HL-60/S4 treated with retinoic acid at 250 ng/mL for 4 days and 3 days (cell line): Measurements from ENCODE around the gene BTBD16.

Experiments used
- in situ Hi-C: fragments of 300-500 bp; cut with MboI; formaldehyde crosslinking; loops from 2 replicates; pipeline ENCODE4 v1.7.0; 2022; ENCODE audit warnings: low sequenced_read_pairs

The BTBD16 gene

DNA sequence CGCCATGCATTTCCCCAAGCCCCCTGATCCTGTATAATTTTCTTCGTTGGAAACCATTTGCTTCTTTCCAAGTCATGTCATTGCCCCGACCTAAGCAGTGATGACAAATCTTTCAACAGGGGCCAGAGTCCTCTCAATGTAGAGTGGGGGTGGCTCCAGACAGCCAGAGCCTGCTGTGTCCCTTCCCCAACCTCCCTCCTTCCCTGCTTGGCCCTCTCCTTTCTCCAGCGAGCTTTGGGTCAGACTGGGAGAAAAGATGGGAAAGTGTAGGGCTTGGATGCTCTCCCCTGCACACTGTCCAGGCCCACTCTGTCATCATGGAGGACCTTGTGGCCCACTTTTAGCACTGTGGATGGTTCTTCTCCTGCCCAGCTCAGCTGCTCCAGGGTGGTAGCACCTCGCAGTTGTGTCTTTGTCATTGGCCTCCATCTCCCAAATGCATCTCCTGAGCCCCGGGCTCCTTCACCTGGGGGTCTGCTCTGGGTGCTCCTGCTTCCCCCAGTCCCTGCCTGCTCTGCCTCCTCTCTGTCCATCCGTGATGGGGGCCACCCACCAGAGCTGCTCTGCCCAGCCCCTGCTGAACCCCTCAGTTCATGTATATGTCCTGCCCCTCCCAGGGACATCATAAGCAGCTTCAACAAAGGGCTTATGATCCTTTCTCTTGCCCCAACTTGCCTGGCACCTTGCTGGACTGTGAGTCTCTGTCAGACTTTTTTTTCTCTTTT is 37.5 kb downstream of the BTBD16 start:
- in situ Hi-C loops = no loop called here

DNA sequence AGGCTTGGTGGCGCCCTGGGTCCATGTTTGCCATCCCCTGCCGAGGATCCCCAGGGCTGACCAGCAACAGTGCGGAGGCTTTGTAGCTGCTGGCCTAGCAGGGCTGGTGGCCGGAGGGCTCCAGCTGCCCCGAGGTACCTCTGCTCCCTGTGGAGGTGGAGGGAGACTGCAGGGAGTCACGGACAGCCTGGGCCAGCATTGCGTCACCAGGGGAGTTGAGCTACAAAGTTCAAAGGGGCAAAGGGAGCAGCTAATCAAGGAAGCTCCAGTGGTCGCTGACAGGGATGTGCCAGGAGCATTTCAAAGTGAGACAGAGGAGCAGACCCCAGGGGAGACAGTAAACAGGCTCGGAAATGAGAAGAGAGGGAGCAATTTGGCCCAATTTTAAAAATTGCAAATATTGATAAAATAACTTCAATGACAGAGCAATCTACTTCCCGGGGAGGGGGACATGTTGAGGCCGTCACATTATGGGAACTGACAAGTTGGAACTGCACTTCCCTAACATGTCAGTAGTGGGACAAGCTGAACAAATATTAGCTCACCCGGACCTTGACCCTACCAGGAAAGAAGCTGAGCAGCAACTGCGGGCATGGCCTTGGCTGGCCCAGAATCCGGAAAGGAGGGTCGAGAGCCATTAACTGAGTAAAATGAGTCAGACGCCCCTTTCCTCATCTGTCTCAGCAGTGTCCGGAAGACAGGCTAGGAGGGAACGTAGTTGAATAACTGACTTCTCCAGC is 39.4 kb downstream of the BTBD16 start:
- in situ Hi-C loops = no loop called here

GRCh38 chr10:122311051-122311410 is 39.9 kb downstream of the BTBD16 start:
- in situ Hi-C loops = no loop called here

- in situ Hi-C loops = no loop called here
Measured at GRCh38 chr10:122311716-122312115, 40.6 kb downstream of the BTBD16 start.

GRCh38 chr10:122316224-122316884 is 45.3 kb downstream of the BTBD16 start:
- in situ Hi-C loops = no loop called here

DNA sequence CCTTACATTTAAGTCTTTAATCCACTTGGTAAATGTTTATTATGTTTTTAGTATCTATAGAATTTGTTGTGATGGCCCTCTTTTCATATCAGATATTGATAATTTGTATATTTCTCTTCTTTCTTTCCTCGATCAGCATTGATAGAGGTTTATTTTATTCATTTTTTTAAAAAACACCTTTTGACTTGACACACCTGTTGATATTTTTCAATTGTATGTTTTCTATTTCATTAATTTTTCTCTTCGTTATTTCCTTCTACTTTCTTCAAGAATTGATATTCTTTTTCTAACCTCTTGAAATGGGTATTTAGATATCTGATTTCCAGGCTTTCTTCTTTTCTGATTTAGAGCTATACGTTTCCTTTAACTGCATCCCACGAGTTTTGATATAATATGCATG is 50.9 kb downstream of the BTBD16 start:
- in situ Hi-C loops = no loop called here

GRCh38 chr10:122323189-122323588 is 52.1 kb downstream of the BTBD16 start:
- in situ Hi-C loops = no loop called here

GRCh38 chr10:122323941-122324675 is 53.0 kb downstream of the BTBD16 start:
- in situ Hi-C loops = no loop called here

- in situ Hi-C loops = no loop called here
Measured at GRCh38 chr10:122325235-122325634, 54.1 kb downstream of the BTBD16 start.

DNA sequence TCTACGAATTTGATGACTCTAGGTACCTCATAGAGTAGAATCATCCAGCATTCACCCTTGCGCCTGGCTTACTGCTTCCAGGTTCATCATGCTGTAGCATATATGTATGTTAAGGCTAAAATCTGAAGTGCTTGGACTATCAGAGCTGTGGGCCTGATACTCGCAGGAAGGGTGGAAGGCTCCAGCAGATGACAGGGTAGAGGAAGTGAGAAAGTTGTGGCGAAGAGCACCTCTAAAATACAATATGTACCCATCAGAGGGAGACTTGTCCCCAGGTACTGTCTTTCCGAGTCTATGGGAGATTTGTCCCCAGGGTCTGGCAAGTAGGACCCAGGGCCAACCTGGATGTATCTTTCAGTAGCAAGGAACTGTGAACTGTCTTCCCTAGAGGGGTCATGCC is 55.3 kb downstream of the BTBD16 start:
- in situ Hi-C loops = no loop called here

GRCh38 chr10:122326806-122327205 is 55.7 kb downstream of the BTBD16 start:
- in situ Hi-C loops = no loop called here

DNA sequence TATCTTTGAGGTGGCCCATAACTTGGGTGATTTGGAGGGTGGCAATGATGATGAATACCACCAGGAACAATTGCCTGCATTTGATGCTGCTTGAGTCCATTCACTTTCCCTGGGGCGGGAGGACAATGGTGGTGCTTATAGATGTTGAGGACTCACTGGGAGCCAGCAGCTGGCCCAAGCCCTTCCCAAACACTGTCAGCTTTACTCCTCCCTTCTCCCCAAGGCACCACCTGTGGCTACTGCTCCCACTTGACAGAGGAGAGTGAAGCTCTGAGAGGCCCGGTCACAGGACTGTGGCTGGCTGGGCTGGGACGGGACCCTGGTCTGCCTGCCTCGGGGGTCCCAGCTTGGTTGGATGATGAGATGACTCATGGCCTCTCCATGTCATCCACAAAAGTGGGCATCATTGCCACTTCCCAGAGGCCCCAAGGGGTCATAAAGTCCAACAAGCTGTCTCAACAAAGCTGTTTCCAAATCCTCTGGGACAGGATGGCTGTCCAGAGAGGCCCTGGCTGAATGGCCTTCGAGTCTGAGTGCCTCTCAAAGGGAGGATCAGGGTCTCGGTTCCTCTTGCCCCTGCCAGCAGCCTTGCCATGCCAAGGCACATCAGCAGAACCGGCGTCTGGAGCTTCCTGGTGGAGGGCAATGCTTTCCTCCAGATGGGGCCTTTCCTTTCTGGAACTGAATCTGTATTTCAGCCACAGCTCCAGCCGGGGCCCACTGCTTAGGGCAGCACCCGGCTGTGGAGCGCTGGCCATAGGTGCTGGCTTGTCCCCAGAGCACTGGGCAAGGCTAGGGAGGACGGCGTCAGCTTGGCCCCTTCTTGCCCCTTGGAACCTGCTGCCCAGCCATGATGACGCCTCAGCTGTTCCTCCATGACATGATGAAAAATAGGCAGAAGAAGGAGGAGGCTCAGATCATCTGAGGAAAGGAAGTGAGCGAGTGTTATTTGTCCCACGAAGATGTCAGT is 56.4 kb downstream of the BTBD16 start:
- in situ Hi-C loops = no loop called here

DNA sequence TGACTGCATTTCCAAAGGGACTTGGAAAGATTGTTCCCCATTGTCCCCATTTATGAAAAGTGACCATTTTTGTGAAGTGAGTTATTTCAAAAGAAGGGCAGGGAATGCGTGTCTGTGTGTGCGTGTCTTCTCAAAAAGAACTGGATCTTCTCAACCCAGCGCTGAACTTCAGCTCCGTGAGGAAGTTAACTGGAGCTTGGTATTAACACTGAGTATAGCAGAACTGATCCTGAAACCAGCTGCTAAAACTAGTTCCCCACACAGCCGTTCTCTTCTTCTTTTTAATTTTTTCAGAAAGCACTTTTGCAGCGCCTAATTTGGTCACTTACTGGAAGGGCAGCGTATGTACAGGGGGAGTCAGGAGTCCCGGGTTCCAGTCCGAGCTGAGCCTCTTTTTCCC is 57.6 kb downstream of the BTBD16 start:
- in situ Hi-C loops = no loop called here

DNA sequence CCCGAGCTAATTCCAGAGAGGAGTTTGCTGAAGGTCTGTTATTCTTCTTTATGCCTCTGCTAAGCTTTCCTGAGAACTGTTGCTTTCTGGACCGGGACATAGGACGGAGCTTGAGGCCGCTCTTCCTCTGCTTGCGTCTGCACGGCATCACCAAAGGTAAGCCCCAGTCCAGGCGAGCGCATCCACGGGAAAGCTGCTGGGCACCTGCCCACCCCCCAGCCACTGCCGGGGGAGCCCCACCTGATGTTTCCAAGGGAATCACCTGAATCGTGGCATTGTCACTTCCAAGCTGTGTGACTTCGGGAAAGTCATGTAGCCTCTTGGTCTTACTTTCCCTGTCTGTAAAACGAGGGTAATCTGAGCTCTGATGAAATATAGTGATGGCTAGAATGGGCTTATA is 58.3 kb downstream of the BTBD16 start:
- in situ Hi-C loops = no loop called here

GRCh38 chr10:122331100-122331499 is 60.0 kb downstream of the BTBD16 start:
- in situ Hi-C loops = no loop called here

- in situ Hi-C loops = no loop called here
Measured at GRCh38 chr10:122331615-122332446, 60.7 kb downstream of the BTBD16 start.

- in situ Hi-C loops = no loop called here
Measured at GRCh38 chr10:122333037-122333436, 61.9 kb downstream of the BTBD16 start.

- in situ Hi-C loops = no loop called here
Measured at GRCh38 chr10:122336332-122336731, 65.2 kb downstream of the BTBD16 start.

- in situ Hi-C loops = no loop called here
Measured at GRCh38 chr10:122336961-122337360, 65.9 kb downstream of the BTBD16 start.
